HG03139 (cell line): ENCODE data around the gene ZNF311.
"Not testable (repeated sequence)": the region's sequence is repeated elsewhere in the genome, so short reads cannot be mapped to it uniquely, and the experiment has no call there.

Experiments
- ATAC-seq: cut with Tn5 transposase; IDR thresholded peaks from one replicate; pipeline ENCODE4 v1.9.1; 2021; ENCODE audit not compliant: unreplicated experiment

The ZNF311 gene

GRCh38 chr6:28983838-28984237 lies 21.3 kb downstream of the ZNF311 start:
- no peak for ATAC-seq

GRCh38 chr6:28982476-28983266 lies 22.4 kb downstream of the ZNF311 start:
- ATAC-seq = no peak

GRCh38 chr6:28981833-28982475 lies 23.2 kb downstream of the ZNF311 start:
- ATAC-seq = peak; percentile 37

GRCh38 chr6:28981431-28981832 lies 23.7 kb downstream of the ZNF311 start:
- peak; percentile 27 for ATAC-seq

- peak; percentile 39 for ATAC-seq
These were observed 24.2 kb downstream of the ZNF311 start for GRCh38 chr6:28980852-28981430.

GRCh38 chr6:28980137-28980851 lies 24.8 kb downstream of the ZNF311 start:
- ATAC-seq = no peak

- ATAC-seq = no peak
These were observed 25.4 kb downstream of the ZNF311 start for GRCh38 chr6:28979679-28980078.

- ATAC-seq = no peak
These were observed 26.1 kb downstream of the ZNF311 start for GRCh38 chr6:28978959-28979561.

GRCh38 chr6:28978133-28978491 lies 27.0 kb downstream of the ZNF311 start:
- ATAC-seq = no peak

- ATAC-seq = no peak
These were observed 27.6 kb downstream of the ZNF311 start for GRCh38 chr6:28977341-28978132.

- no peak for ATAC-seq
These were observed 28.4 kb downstream of the ZNF311 start for GRCh38 chr6:28976677-28977076.

- ATAC-seq = no peak
These were observed 30.6 kb downstream of the ZNF311 start for GRCh38 chr6:28974505-28974904.

- ATAC-seq = not testable (repeated sequence)
These were observed 35.1 kb downstream of the ZNF311 start for GRCh38 chr6:28970056-28970455.

GRCh38 chr6:28969129-28969528 lies 36.0 kb downstream of the ZNF311 start:
- no peak for ATAC-seq

GRCh38 chr6:28968476-28968875 lies 36.6 kb downstream of the ZNF311 start:
- ATAC-seq = no peak

GRCh38 chr6:28965706-28966105 lies 39.4 kb downstream of the ZNF311 start:
- no peak for ATAC-seq

GRCh38 chr6:28960846-28961500 lies 44.1 kb downstream of the ZNF311 start:
- no peak for ATAC-seq

- ATAC-seq = not testable (repeated sequence)
These were observed 46.4 kb downstream of the ZNF311 start for GRCh38 chr6:28958561-28959243.

GRCh38 chr6:28957795-28958314 lies 47.3 kb downstream of the ZNF311 start:
- ATAC-seq = not testable (repeated sequence)
